Right cardiac atrium (tissue), 5 donors: ENCODE data around the gene COPS8. TPM values are rescaled to one million over a fixed set of nuclear protein-coding genes. Genes with fewer than 3 reads are reported as not detected.

ENCODE experiments used
- ATAC-seq, 2 donors: fragments of 200-7000 bp; cut with Tn5 transposase; one replicate each; pipeline versions ENCODE4 v1.8.0 to v1.9.1; 2020; ENCODE audit warnings: moderate library complexity in 2 of 2, mild to moderate bottlenecking in 1 of 2
- DNase-seq, 3 donors: peaks; one replicate each; pipeline ENCODE4 v3.0.0-alpha.2; 2020
- H3K27ac ChIP-seq: one replicate; pipeline ENCODE4 v1.5.1; 2013; ENCODE audit warnings: mild to moderate bottlenecking, low read length, control low read depth, moderate library complexity
- H3K27me3 ChIP-seq: one replicate; pipeline ENCODE4 v1.6.1; 2013; ENCODE audit not compliant: control insufficient read depth, insufficient read depth
- H3K4me1 ChIP-seq: one replicate; pipeline ENCODE4 v1.6.1; 2013; ENCODE audit warnings: low read length; ENCODE audit not compliant: control insufficient read depth, insufficient read depth
- H3K4me3 ChIP-seq: one replicate; pipeline ENCODE4 v1.5.1; 2013; ENCODE audit warnings: low read length, control low read depth
- H3K9me3 ChIP-seq: one replicate; pipeline ENCODE4 v1.6.1; 2013; ENCODE audit warnings: low read length; ENCODE audit not compliant: control insufficient read depth
- WGBS: extraction: QIAGEN DNeasy Blood & Tissue Kit; methylation state at CpG from one replicate; pipeline ENCODE4 v1.1.7; 2013; 5-methylcytosine and 5-hydroxymethylcytosine counted together
- intact Hi-C, 4 donors: fragments of 100-400 bp; cut with DNase I; formaldehyde crosslinking; loops; one replicate each; pipeline versions ENCODE4 v1.11.0 to v1.14.0; 2022 to 2023
- polyA plus RNA-seq: library from polyadenylated mRNA; stranded (reverse); fragments of 200-250 nt; gene quantifications from one replicate; pipeline ENCODE4 v1.2.3, GENCODE V29; 2013
- total RNA-seq, 4 donors: library from RNA; stranded (reverse); fragmentation: NEBNext Ultra II Directional; extraction: Animal tissue kit (Norgen Biotek cat#: 25700); gene quantifications; one replicate each; pipeline ENCODE4 v1.2.1, GENCODE V29; 2021
- donor health status: healthy with polysubstance abuse.
- donor health status: DM: no; HTN: yes; CAD: no.
- donor health status: DM: no; HTN: no; CAD: no.
- donor health status: DM: no; HTN: yes; CAD: no; lungs with severe emphysema.
- donor health status: DM: yes; HTN: yes; CAD: no.

The COPS8 gene
- total and polyA plus RNA-seq, 5 donors = 70.1 to 91.4 (median 86.1) TPM

DNA sequence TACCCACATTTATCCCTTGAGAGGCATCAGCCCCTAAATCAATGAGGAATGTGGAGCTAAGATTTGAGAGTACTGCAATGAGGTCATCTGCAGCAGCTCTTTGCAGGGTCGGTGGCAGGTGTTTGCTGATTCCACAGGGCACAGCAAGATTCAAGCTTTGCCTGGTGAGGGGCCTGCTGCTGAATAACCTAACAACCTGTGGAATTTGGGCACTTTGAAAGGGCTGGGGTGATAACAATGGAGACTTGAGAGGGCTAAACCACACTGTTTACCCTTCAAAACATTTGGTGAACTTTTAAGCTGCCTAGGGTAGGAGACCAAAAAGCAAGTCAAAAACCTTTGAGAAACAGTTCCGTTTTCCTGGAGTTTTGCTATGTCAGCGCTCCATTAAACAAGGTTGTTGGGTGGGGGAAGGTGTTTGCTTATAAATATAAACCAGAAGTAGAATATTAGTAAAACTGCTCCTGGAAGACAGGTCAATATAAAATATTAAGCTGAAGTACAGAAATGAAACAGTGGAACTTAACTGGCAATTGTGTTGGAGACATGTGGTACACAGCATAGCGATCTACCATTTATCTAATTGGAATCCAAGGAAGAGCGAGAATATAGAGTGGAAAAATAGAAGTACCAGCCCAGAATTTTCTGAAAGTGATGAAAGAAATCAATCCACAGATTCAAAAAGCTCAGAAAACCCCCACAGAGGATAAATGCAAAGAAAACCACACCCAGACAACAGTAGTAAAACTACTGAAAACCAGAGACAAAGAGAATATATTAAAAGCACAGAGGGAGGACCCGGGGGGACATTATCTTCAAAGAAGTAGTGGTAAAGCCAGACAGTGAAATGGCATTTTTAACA lies 15.7 kb downstream of the COPS8 start:
- no peaks in the 10 kb centered on the region for H3K27me3 ChIP-seq
- H3K4me1 ChIP-seq = no peaks in the 10 kb centered on the region
- intact Hi-C loops = no loop called here
- H3K9me3 ChIP-seq = no peaks in the 10 kb centered on the region
- DNase-seq (no peak), ATAC-seq (no peak)
- H3K4me3 ChIP-seq = no peak overlapping the region
- no peak overlapping the region for H3K27ac ChIP-seq
- WGBS = 94% methylated on average over 6 of the region's 6 CpGs

GRCh38 chr2:237102428-237102827 lies 16.7 kb downstream of the COPS8 start:
- Histone ChIP-seq H3K27me3 (no peaks in the 10 kb centered on the region), H3K9me3 (no peaks in the 10 kb centered on the region), H3K4me3 (no peak overlapping the region), H3K27ac (no peak overlapping the region), H3K4me1 (no peaks in the 10 kb centered on the region)
- ATAC-seq = peak in 1 of 2 donors; percentile 41
- intact Hi-C loops = no loop called here
- no peak for DNase-seq
- 73% methylated on average over 3 of the region's 3 CpGs for WGBS

- H3K27me3 ChIP-seq = no peaks in the 10 kb centered on the region
- no peak overlapping the region for H3K27ac ChIP-seq
- 96% methylated on average over 4 of the region's 4 CpGs for WGBS
- no peak for ATAC-seq
- intact Hi-C loops = no loop called here
- no peaks in the 10 kb centered on the region for H3K9me3 ChIP-seq
- H3K4me1 ChIP-seq = no peaks in the 10 kb centered on the region
- DNase-seq = no peak
- no peak overlapping the region for H3K4me3 ChIP-seq
Observed at GRCh38 chr2:237109421-237109934, 23.8 kb downstream of the COPS8 start.

GRCh38 chr2:237113026-237113795 lies 27.5 kb downstream of the COPS8 start:
- ATAC-seq (no peak), DNase-seq (no peak)
- H3K9me3 ChIP-seq = no peaks in the 10 kb centered on the region
- WGBS = 92% methylated on average over 4 of the region's 4 CpGs
- no peak overlapping the region for H3K4me3 ChIP-seq
- H3K4me1 ChIP-seq = no peaks in the 10 kb centered on the region
- intact Hi-C loops = no loop called here
- no peak overlapping the region for H3K27ac ChIP-seq
- H3K27me3 ChIP-seq = no peaks in the 10 kb centered on the region

DNA sequence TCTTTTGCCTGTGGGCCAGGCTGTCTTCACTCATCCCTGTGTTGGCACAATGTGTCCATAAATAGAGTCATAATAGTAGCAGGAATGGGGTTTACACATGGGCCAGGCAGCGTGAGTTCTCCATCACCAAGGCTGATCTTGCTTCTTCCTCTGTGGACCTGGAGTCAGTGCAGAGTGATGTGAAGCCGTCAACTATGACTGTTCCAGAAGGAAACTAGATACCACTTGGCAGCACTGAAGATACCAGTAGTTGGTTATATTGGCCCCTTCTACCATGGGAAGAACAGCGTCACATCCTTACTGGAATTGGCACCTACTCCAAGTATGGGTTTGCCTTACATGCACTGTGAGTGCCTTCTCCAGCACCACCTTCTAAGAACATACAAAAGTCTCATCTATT lies 30.2 kb downstream of the COPS8 start:
- H3K4me3 ChIP-seq = no peak overlapping the region
- WGBS = 96% methylated on average over 3 of the region's 3 CpGs
- no peak for ATAC-seq
- no peak for DNase-seq
- intact Hi-C loops = no loop called here
- H3K4me1 ChIP-seq = no peaks in the 10 kb centered on the region
- no peaks in the 10 kb centered on the region for H3K9me3 ChIP-seq
- no peaks in the 10 kb centered on the region for H3K27me3 ChIP-seq
- H3K27ac ChIP-seq = no peak overlapping the region

DNA sequence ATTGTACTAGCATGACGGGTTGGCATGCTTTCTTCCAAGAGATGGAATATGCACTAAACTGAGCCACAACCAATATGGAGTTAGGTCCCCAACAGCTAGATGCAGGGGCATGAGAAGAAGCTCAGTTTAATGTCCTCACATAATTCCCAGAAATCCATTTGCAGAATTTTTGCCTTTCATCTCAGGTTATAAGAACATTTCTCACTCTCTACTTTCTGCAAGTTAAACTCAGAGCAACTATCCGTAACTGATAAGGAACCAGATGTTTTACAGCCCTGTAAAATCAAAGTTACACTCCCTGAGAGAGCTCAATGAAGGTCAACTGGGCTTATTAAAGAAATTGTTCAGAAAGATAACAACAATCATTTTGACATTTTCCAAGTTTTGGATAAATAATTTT lies 30.7 kb downstream of the COPS8 start:
- intact Hi-C loops = no loop called here
- no peaks in the 10 kb centered on the region for H3K27me3 ChIP-seq

DNA sequence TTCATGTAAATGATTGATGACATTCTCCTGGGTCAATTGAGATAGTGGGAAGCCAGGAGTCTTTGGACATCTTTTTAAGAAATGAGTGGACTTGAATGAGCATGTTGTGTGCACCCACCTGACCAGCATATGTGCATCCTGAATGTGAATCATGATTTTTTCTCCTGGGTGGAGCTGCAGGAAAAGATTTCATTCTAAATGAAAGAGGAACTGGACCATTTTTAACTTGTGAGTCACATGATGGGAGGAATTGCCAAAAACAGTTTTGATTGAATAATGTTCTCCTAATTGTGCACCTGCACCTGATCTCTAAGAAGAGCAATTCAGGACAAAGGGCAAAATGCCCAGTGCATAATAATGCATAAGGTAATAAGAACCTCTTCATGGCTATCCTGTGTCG lies 32.3 kb downstream of the COPS8 start:
- 69% methylated on average over 1 of the region's 1 CpG for WGBS
- intact Hi-C loops = no loop called here
- no peak for ATAC-seq

More for the DNA sequence above, 30.7 kb downstream of the COPS8 start:
- no peaks in the 10 kb centered on the region for H3K9me3 ChIP-seq
- H3K4me1 ChIP-seq = no peaks in the 10 kb centered on the region
- ATAC-seq (no peak), DNase-seq (no peak)
- 86% methylated on average over 2 of the region's 2 CpGs for WGBS
- H3K4me3 ChIP-seq = no peak overlapping the region
- no peak overlapping the region for H3K27ac ChIP-seq

GRCh38 chr2:237118561-237119155 lies 33.0 kb downstream of the COPS8 start:
- Histone ChIP-seq H3K4me3 (no peak overlapping the region), H3K27ac (no peak overlapping the region), H3K9me3 (no peaks in the 10 kb centered on the region), H3K27me3 (no peaks in the 10 kb centered on the region), H3K4me1 (no peaks in the 10 kb centered on the region)
- DNase-seq (no peak), ATAC-seq (peak in 1 of 2 donors; percentile 16)
- intact Hi-C loops = no loop called here
- WGBS = 44% methylated on average over 6 of the region's 6 CpGs

More for the DNA sequence above, 32.3 kb downstream of the COPS8 start:
- H3K4me1 ChIP-seq = no peaks in the 10 kb centered on the region
- no peaks in the 10 kb centered on the region for H3K27me3 ChIP-seq
- no peak overlapping the region for H3K4me3 ChIP-seq
- no peak overlapping the region for H3K27ac ChIP-seq
- DNase-seq = no peak
- H3K9me3 ChIP-seq = no peaks in the 10 kb centered on the region

GRCh38 chr2:237120916-237121315 lies 35.2 kb downstream of the COPS8 start:
- H3K4me1 ChIP-seq = no peaks in the 10 kb centered on the region
- no peak overlapping the region for H3K4me3 ChIP-seq
- no peak overlapping the region for H3K27ac ChIP-seq
- DNase-seq (no peak), ATAC-seq (no peak)
- intact Hi-C loops = loop anchor here in 2 of 4 donors (10.0 kb wide), 1 partner anchor 454 kb away; no protein-coding TSS in a partner anchor
- 83% methylated on average over 4 of the region's 4 CpGs for WGBS
- H3K9me3 ChIP-seq = no peaks in the 10 kb centered on the region
- no peaks in the 10 kb centered on the region for H3K27me3 ChIP-seq

- Histone ChIP-seq H3K27ac (no peak overlapping the region), H3K4me1 (no peaks in the 10 kb centered on the region), H3K27me3 (no peaks in the 10 kb centered on the region), H3K9me3 (no peaks in the 10 kb centered on the region), H3K4me3 (no peak overlapping the region)
- ATAC-seq = no peak
- intact Hi-C loops = loop anchor here in 2 of 4 donors (10.0 kb wide), 1 partner anchor 453 kb away; no protein-coding TSS in a partner anchor
- 88% methylated on average over 1 of the region's 1 CpG for WGBS
- no peak for DNase-seq
Observed at GRCh38 chr2:237121321-237121720, 35.6 kb downstream of the COPS8 start.
